GM12872 (cell line): ENCODE data around the gene SHOC1.
A peak's percentile ranks its signal among the peaks of the same experiment; 100 is the strongest.

Experiments
- TF ChIP-seq, protein P1 (sequence below): IDR thresholded peaks from 3 replicates; pipeline ENCODE4 v1.5.1; 2011; ENCODE audit warnings: low read depth, mild to moderate bottlenecking, low read length, moderate library complexity; ENCODE audit not compliant: insufficient read depth

Gene SHOC1

DNA sequence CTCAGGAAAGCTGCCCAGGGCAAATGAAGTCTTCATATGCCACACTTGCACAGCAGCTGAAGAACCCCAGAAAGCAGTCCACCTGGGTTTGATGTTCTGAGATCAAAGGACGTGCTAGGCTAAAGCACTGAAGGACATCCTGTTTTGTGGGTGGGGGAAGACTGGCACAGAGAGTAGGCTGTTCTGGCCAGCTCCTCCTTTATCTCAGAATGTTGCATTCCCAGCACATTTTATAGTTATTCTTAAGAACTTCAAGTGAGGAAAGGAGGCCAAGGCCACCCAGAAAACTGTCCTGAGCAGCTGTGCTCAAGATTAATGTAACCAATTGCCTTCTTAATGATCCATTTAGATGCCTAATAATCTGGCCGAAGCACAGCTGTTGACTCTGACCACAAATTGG lies 10.9 kb downstream of the SHOC1 start:
- TF ChIP-seq, protein P1, sequence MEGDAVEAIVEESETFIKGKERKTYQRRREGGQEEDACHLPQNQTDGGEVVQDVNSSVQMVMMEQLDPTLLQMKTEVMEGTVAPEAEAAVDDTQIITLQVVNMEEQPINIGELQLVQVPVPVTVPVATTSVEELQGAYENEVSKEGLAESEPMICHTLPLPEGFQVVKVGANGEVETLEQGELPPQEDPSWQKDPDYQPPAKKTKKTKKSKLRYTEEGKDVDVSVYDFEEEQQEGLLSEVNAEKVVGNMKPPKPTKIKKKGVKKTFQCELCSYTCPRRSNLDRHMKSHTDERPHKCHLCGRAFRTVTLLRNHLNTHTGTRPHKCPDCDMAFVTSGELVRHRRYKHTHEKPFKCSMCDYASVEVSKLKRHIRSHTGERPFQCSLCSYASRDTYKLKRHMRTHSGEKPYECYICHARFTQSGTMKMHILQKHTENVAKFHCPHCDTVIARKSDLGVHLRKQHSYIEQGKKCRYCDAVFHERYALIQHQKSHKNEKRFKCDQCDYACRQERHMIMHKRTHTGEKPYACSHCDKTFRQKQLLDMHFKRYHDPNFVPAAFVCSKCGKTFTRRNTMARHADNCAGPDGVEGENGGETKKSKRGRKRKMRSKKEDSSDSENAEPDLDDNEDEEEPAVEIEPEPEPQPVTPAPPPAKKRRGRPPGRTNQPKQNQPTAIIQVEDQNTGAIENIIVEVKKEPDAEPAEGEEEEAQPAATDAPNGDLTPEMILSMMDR, result no peak

GRCh38 chr9:111783424-111783823 lies 11.3 kb downstream of the SHOC1 start:
- TF ChIP-seq, protein P1, result no peak

- TF ChIP-seq, protein P1, result no peak
Measured at GRCh38 chr9:111766066-111766465, 28.7 kb downstream of the SHOC1 start.

- TF ChIP-seq, protein P1, result no peak
Measured at GRCh38 chr9:111762556-111762955, 32.2 kb downstream of the SHOC1 start.

DNA sequence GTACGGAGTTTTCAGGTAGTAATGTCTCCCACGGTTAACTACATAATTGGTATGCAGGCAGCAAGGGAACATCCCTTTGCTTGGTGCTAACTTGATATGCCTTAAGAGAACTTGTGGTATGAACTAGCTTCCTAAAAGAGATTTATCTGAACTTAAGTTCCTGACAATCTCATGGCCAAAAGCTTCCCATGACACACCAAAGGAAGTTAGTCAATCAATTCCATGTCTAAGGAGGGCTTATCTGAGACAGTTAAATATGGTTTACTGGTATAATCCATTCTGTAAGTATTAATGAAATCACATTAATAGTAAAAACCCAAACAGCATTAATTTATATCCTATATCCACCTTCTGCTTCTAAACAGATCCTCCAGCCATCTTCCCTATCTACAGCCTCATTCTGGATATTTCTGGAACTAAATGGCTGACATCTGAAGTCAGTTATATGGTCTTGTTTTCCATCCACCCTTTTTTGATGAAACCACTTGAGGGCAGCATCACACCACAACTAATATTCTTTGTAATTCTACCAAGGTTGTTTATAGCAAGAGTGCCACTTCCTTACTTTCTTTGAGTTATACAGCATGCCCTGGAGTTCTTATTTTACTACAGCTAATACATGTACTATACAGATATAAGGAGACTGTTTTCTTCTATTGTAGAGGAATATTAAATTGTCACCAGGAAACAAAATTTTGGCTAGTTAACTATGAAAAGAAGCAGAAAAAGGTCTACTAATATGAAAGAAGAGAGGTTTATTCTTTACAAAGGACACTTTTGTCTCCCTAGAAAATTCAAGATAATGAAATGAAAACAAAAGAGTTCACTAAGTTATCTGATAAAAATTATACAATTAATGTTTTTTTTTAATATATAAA lies 34.7 kb downstream of the SHOC1 start:
- TF ChIP-seq, protein P1, result peak; percentile 59; the same call in 2 of the 3 replicates

DNA sequence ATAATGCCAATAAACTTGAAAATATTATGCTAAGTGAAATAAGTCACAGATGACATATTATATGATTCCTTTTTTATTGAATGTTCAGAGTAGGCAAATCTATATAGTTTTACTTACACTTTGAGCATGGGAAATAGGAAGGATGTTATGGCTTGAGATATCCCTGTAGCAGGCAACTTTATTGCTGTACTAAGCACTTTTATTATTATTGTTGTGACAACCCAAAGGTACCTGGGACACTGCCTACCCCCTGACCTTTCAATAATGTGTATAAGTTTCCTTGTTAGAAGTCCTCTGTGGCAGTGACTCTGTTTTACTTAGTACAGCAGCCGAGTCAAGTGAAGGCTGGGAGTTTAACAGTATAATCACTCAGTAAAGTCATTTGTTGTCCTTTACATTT lies 39.9 kb downstream of the SHOC1 start:
- TF ChIP-seq, protein P1, result no peak

DNA sequence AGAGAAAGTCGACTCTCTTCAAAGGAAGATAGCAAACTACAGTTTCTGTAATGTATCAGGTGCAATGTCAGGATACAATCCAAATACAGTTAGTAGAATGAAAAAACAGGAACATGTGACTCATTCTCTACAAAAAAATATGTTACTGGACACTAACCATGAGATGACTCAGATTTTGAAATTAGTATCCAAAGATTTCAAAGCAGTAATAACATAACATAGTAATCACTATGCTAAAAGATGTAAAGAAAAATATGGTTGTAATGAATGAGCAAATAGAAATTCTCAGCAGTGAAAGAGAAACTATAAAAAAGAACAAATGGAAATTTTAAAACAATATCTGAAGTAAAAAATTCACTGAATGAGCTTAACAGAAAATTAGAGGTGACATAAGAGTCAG lies 42.3 kb downstream of the SHOC1 start:
- TF ChIP-seq, protein P1, result no peak
